OCI-LY7 (cell line): ENCODE data around the gene ARHGEF17.

ENCODE experiments used
- CTCF ChIP-seq: fragments of 200-600 bp; sonication (generic); conservative IDR thresholded peaks from 2 replicates; pipeline ENCODE4 v1.5.1; 2014; ENCODE audit warnings: mild to moderate bottlenecking, antibody characterized with exemption, low read length, moderate library complexity, mixed read lengths
- EZH2phosphoT487 ChIP-seq: fragments of 200-600 bp; sonication (generic); IDR thresholded peaks from 2 replicates; pipeline ENCODE4 v1.6.1; 2018; ENCODE audit warnings: low read depth, borderline replicate concordance, mild to moderate bottlenecking, mixed run types, antibody characterized with exemption, low read length, moderate library complexity, mixed read lengths

GRCh38 chr11:73342633-73343032, 34.6 kb downstream of the ARHGEF17 start:
- TF ChIP-seq CTCF = no peak
- no peak for TF ChIP-seq EZH2phosphoT487
